Measurements from ENCODE around the gene TEX51. TPM values are rescaled to one million over a fixed set of nuclear protein-coding genes. Genes with fewer than 3 reads are reported as not detected.

Gene TEX51
- total RNA-seq (not detected), polyA plus RNA-seq (ENCODE audit: insufficient read depth, low read depth, low replicate concordance) (2.1 TPM)
- long read RNA-seq, donor 1: 0 reads
- long read RNA-seq, donor 2: 0 reads
- long read RNA-seq, donor 3: 0 reads
- long read RNA-seq, donor 4: 0 reads
- long read RNA-seq, donor 5: 0 reads
- long read RNA-seq, donor 6: 0 reads
- long read RNA-seq, donor 7: 0 reads
- long read RNA-seq, donor 8: 0 reads
- long read RNA-seq, donor 9: 0 reads
- long read RNA-seq, donor 10: 0 reads

DNA sequence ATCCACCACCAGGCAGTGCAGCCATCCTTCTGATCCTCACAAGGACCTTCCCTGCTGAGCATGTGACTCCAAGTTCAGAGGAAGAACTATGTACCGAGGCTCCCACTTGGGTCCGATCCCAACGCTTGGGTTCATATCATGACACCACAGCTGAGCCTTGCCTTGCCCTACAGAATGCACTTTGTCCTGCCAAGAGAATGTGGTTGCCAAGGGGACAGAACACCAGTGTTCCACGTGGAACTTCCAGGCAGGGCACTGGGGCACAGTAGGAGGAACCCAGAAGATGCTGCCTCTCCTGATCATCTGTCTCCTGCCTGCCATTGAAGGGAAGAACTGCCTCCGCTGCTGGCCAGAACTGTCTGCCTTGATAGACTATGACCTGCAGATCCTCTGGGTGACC is at the start of gene TEX51:
Gene TEX51 (plus strand): TSS at position 255 of the 400 bp plus-strand sequence. CDS start 29 bp downstream, at position 284.
- Histone ChIP-seq H3K4me1 (ENCODE audit: control insufficient read depth in 2 of 3, insufficient read depth in 2 of 3, low read depth in 1 of 3, low read length in 3 of 3) (peaks cover 0 to 4% (median 0%) of the 10 kb centered on the region in 3 donors), H3K27ac (ENCODE audit: low read depth in 2 of 2, low read length in 2 of 2) (no peak within 1 kb of the TSS), H3K36me3 (ENCODE audit: control insufficient read depth in 2 of 3, insufficient read depth in 3 of 3, low read length in 3 of 3) (no peaks in the 10 kb centered on the region), H3K4me3 (ENCODE audit: low read length in 3 of 3) (no peak within 1 kb of the TSS), H3K9me3 (ENCODE audit: control insufficient read depth in 2 of 3, insufficient read depth in 1 of 3, low read length in 3 of 3) (peaks cover 0 to 2% (median 0%) of the 10 kb centered on the region in 3 donors), H3K9ac (ENCODE audit: low read length in 3 of 3) (no peak within 1 kb of the TSS), H3K27me3 (ENCODE audit: control insufficient read depth, insufficient read depth, low read length) (no peaks in the 10 kb centered on the region)
- DNase-seq: peak in 4 of 5 donors; percentile 14 to 38 (median 26)
- TF ChIP-seq, protein P1, sequence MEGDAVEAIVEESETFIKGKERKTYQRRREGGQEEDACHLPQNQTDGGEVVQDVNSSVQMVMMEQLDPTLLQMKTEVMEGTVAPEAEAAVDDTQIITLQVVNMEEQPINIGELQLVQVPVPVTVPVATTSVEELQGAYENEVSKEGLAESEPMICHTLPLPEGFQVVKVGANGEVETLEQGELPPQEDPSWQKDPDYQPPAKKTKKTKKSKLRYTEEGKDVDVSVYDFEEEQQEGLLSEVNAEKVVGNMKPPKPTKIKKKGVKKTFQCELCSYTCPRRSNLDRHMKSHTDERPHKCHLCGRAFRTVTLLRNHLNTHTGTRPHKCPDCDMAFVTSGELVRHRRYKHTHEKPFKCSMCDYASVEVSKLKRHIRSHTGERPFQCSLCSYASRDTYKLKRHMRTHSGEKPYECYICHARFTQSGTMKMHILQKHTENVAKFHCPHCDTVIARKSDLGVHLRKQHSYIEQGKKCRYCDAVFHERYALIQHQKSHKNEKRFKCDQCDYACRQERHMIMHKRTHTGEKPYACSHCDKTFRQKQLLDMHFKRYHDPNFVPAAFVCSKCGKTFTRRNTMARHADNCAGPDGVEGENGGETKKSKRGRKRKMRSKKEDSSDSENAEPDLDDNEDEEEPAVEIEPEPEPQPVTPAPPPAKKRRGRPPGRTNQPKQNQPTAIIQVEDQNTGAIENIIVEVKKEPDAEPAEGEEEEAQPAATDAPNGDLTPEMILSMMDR (IDR thresholded peaks at IDR 0.05; ENCODE audit: borderline replicate concordance, extremely low read depth, insufficient read depth): no peak
- no peak for FAIRE-seq
- intact Hi-C loops (cut with DNase I): no loop called here

DNA sequence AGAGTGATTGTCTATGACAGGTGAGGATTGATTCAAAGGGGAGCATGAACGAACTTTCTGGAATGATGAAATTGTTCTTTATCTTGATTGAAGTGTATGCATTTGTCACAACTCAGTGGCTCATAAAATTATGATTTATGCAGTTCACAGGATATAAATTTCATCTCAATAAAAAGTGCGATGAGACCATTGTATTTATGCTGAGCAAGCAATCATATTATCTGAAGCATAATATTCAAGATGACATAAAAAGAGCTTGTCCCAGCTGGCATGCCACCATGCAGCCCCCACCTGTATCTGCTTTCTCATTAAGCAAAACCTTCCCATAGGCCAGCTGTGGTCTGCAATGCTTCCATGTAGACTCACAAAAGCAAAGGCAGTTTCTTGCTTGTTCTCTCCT is 49.6 kb upstream of the TEX51 start:
- no peak overlapping the region for H3K9ac ChIP-seq (ENCODE audit: low read length in 3 of 3)
- H3K4me1 ChIP-seq (ENCODE audit: control insufficient read depth in 2 of 3, insufficient read depth in 2 of 3, low read depth in 1 of 3, low read length in 3 of 3): no peaks in the 10 kb centered on the region
- intact Hi-C loops (cut with DNase I): no loop called here
- TF ChIP-seq, protein P1 (IDR thresholded peaks at IDR 0.05; ENCODE audit: borderline replicate concordance, extremely low read depth, insufficient read depth): no peak
- DNase-seq (no peak), FAIRE-seq (no peak)
- no peak overlapping the region for H3K27ac ChIP-seq (ENCODE audit: low read depth in 2 of 2, low read length in 2 of 2)
- no peaks in the 10 kb centered on the region for H3K36me3 ChIP-seq (ENCODE audit: control insufficient read depth in 2 of 3, insufficient read depth in 3 of 3, low read length in 3 of 3)
- no peaks in the 10 kb centered on the region for H3K27me3 ChIP-seq (ENCODE audit: control insufficient read depth, insufficient read depth, low read length)
- H3K9me3 ChIP-seq (ENCODE audit: control insufficient read depth in 2 of 3, insufficient read depth in 1 of 3, low read length in 3 of 3): no peaks in the 10 kb centered on the region
- H3K4me3 ChIP-seq (ENCODE audit: low read length in 3 of 3): no peak overlapping the region

- Histone ChIP-seq H3K9me3 (ENCODE audit: control insufficient read depth in 2 of 3, insufficient read depth in 1 of 3, low read length in 3 of 3) (no peaks in the 10 kb centered on the region), H3K4me1 (ENCODE audit: control insufficient read depth in 2 of 3, insufficient read depth in 2 of 3, low read depth in 1 of 3, low read length in 3 of 3) (no peaks in the 10 kb centered on the region), H3K27me3 (ENCODE audit: control insufficient read depth, insufficient read depth, low read length) (no peaks in the 10 kb centered on the region), H3K27ac (ENCODE audit: low read depth in 2 of 2, low read length in 2 of 2) (no peak overlapping the region), H3K36me3 (ENCODE audit: control insufficient read depth in 2 of 3, insufficient read depth in 3 of 3, low read length in 3 of 3) (no peaks in the 10 kb centered on the region), H3K4me3 (ENCODE audit: low read length in 3 of 3) (no peak overlapping the region), H3K9ac (ENCODE audit: low read length in 3 of 3) (no peak overlapping the region)
- FAIRE-seq (no peak), DNase-seq (no peak)
- TF ChIP-seq, protein P1 (IDR thresholded peaks at IDR 0.05; ENCODE audit: borderline replicate concordance, extremely low read depth, insufficient read depth): no peak
- intact Hi-C loops (cut with DNase I): no loop called here
Observed at GRCh38 chr2:126849486-126849885, 49.2 kb upstream of the TEX51 start.

All from kidney (tissue), 22 donors.